ENCODE data around the gene U2AF2.

Gene U2AF2

GRCh38 chr19:55653651-55654322 lies 1.0 kb upstream of the U2AF2 start:
- Mint-ChIP-seq H3K9me3 (no peaks in the 10 kb centered on the region), H3K27ac (peak overlapping the region; percentile 94), H3K27me3 (ENCODE audit: low read depth) (no peaks in the 10 kb centered on the region), H3K4me1 (ENCODE audit: low read depth) (peaks cover 24% of the 10 kb centered on the region), H3K4me3 (peak overlapping the region; percentile 87), H3K36me3 (ENCODE audit: low read depth) (peaks cover 22% of the 10 kb centered on the region)

- Mint-ChIP-seq H3K27me3 (ENCODE audit: low read depth) (no peaks in the 10 kb centered on the region), H3K9me3 (no peaks in the 10 kb centered on the region), H3K4me3 (peak overlapping the region; percentile 87), H3K36me3 (ENCODE audit: low read depth) (peaks cover 23% of the 10 kb centered on the region), H3K4me1 (ENCODE audit: low read depth) (peaks cover 25% of the 10 kb centered on the region), H3K27ac (peak overlapping the region; percentile 94)
Measured at GRCh38 chr19:55654323-55654867, 440 bp upstream of the U2AF2 start.

- Mint-ChIP-seq H3K4me1 (ENCODE audit: low read depth) (peaks cover 24% of the 10 kb centered on the region), H3K36me3 (ENCODE audit: low read depth) (peaks cover 28% of the 10 kb centered on the region)
Measured at GRCh38 chr19:55655648-55656040, 809 bp downstream of the U2AF2 start.

GRCh38 chr19:55656552-55656951 lies 1.7 kb downstream of the U2AF2 start:
- Mint-ChIP-seq H3K9me3 (no peaks in the 10 kb centered on the region), H3K36me3 (ENCODE audit: low read depth) (peaks cover 27% of the 10 kb centered on the region), H3K27me3 (ENCODE audit: low read depth) (no peaks in the 10 kb centered on the region), H3K4me1 (ENCODE audit: low read depth) (peaks cover 22% of the 10 kb centered on the region), H3K27ac (peak overlapping the region; percentile 96), H3K4me3 (peak overlapping the region; percentile 95)

More at GRCh38 chr19:55655648-55656040, 809 bp downstream of the U2AF2 start:
- Mint-ChIP-seq H3K9me3 (no peaks in the 10 kb centered on the region), H3K4me3 (peak overlapping the region; percentile 95), H3K27ac (peak overlapping the region; percentile 96), H3K27me3 (ENCODE audit: low read depth) (no peaks in the 10 kb centered on the region)

GRCh38 chr19:55656988-55657747 lies 2.3 kb downstream of the U2AF2 start:
- no peaks in the 10 kb centered on the region for H3K27me3 Mint-ChIP-seq (ENCODE audit: low read depth)
- peaks cover 31% of the 10 kb centered on the region for H3K36me3 Mint-ChIP-seq (ENCODE audit: low read depth)
- H3K27ac Mint-ChIP-seq, result peak overlapping the region; percentile 57
- H3K9me3 Mint-ChIP-seq, result no peaks in the 10 kb centered on the region
- H3K4me3 Mint-ChIP-seq, result peak overlapping the region; percentile 95
- H3K4me1 Mint-ChIP-seq (ENCODE audit: low read depth), result peaks cover 25% of the 10 kb centered on the region

GRCh38 chr19:55658846-55659459 lies 4.1 kb downstream of the U2AF2 start:
- no peak overlapping the region for H3K4me3 Mint-ChIP-seq
- no peaks in the 10 kb centered on the region for H3K9me3 Mint-ChIP-seq
- no peaks in the 10 kb centered on the region for H3K27me3 Mint-ChIP-seq (ENCODE audit: low read depth)
- no peak overlapping the region for H3K27ac Mint-ChIP-seq
- peaks cover 46% of the 10 kb centered on the region for H3K36me3 Mint-ChIP-seq (ENCODE audit: low read depth)
- H3K4me1 Mint-ChIP-seq (ENCODE audit: low read depth), result peaks cover 32% of the 10 kb centered on the region

- H3K4me1 Mint-ChIP-seq (ENCODE audit: low read depth), result peaks cover 32% of the 10 kb centered on the region
- peak overlapping the region; percentile 28 for H3K27ac Mint-ChIP-seq
- H3K27me3 Mint-ChIP-seq (ENCODE audit: low read depth), result no peaks in the 10 kb centered on the region
- peaks cover 51% of the 10 kb centered on the region for H3K36me3 Mint-ChIP-seq (ENCODE audit: low read depth)
- no peaks in the 10 kb centered on the region for H3K9me3 Mint-ChIP-seq
- H3K4me3 Mint-ChIP-seq, result no peak overlapping the region
Measured at GRCh38 chr19:55659822-55660221, 5.0 kb downstream of the U2AF2 start.

- no peaks in the 10 kb centered on the region for H3K27me3 Mint-ChIP-seq (ENCODE audit: low read depth)
- H3K4me3 Mint-ChIP-seq, result no peak overlapping the region
- H3K9me3 Mint-ChIP-seq, result no peaks in the 10 kb centered on the region
- no peak overlapping the region for H3K27ac Mint-ChIP-seq
- H3K4me1 Mint-ChIP-seq (ENCODE audit: low read depth), result peaks cover 32% of the 10 kb centered on the region
- peaks cover 51% of the 10 kb centered on the region for H3K36me3 Mint-ChIP-seq (ENCODE audit: low read depth)
Measured at GRCh38 chr19:55660404-55660803, 5.6 kb downstream of the U2AF2 start.

- Mint-ChIP-seq H3K36me3 (ENCODE audit: low read depth) (peaks cover 49% of the 10 kb centered on the region), H3K27ac (no peak overlapping the region), H3K4me3 (no peak overlapping the region), H3K27me3 (ENCODE audit: low read depth) (no peaks in the 10 kb centered on the region), H3K4me1 (ENCODE audit: low read depth) (peaks cover 27% of the 10 kb centered on the region), H3K9me3 (no peaks in the 10 kb centered on the region)
Measured at GRCh38 chr19:55660991-55661390, 6.2 kb downstream of the U2AF2 start.

GRCh38 chr19:55661826-55662225 lies 7.0 kb downstream of the U2AF2 start:
- H3K9me3 Mint-ChIP-seq, result no peaks in the 10 kb centered on the region
- no peak overlapping the region for H3K4me3 Mint-ChIP-seq
- no peaks in the 10 kb centered on the region for H3K27me3 Mint-ChIP-seq (ENCODE audit: low read depth)
- peaks cover 26% of the 10 kb centered on the region for H3K4me1 Mint-ChIP-seq (ENCODE audit: low read depth)
- H3K36me3 Mint-ChIP-seq (ENCODE audit: low read depth), result peaks cover 45% of the 10 kb centered on the region
- H3K27ac Mint-ChIP-seq, result no peak overlapping the region

GRCh38 chr19:55663846-55664536 lies 9.2 kb downstream of the U2AF2 start:
- Mint-ChIP-seq H3K27me3 (ENCODE audit: low read depth) (no peaks in the 10 kb centered on the region), H3K36me3 (ENCODE audit: low read depth) (peaks cover 50% of the 10 kb centered on the region), H3K4me3 (no peak overlapping the region), H3K9me3 (no peaks in the 10 kb centered on the region), H3K27ac (no peak overlapping the region), H3K4me1 (ENCODE audit: low read depth) (peaks cover 14% of the 10 kb centered on the region)

GRCh38 chr19:55666343-55667005 lies 11.6 kb downstream of the U2AF2 start:
- peaks cover 18% of the 10 kb centered on the region for H3K4me1 Mint-ChIP-seq (ENCODE audit: low read depth)
- no peaks in the 10 kb centered on the region for H3K27me3 Mint-ChIP-seq (ENCODE audit: low read depth)
- H3K27ac Mint-ChIP-seq, result no peak overlapping the region
- H3K9me3 Mint-ChIP-seq, result no peaks in the 10 kb centered on the region
- H3K4me3 Mint-ChIP-seq, result no peak overlapping the region
- H3K36me3 Mint-ChIP-seq (ENCODE audit: low read depth), result peaks cover 58% of the 10 kb centered on the region

GRCh38 chr19:55667006-55667381 lies 12.2 kb downstream of the U2AF2 start:
- Mint-ChIP-seq H3K36me3 (ENCODE audit: low read depth) (peaks cover 54% of the 10 kb centered on the region), H3K4me1 (ENCODE audit: low read depth) (peaks cover 17% of the 10 kb centered on the region)

GRCh38 chr19:55667511-55667910 lies 12.7 kb downstream of the U2AF2 start:
- H3K27ac Mint-ChIP-seq, result no peak overlapping the region
- H3K4me1 Mint-ChIP-seq (ENCODE audit: low read depth), result peaks cover 16% of the 10 kb centered on the region
- peaks cover 55% of the 10 kb centered on the region for H3K36me3 Mint-ChIP-seq (ENCODE audit: low read depth)
- no peaks in the 10 kb centered on the region for H3K9me3 Mint-ChIP-seq
- H3K27me3 Mint-ChIP-seq (ENCODE audit: low read depth), result no peaks in the 10 kb centered on the region
- H3K4me3 Mint-ChIP-seq, result no peak overlapping the region

More at GRCh38 chr19:55667006-55667381, 12.2 kb downstream of the U2AF2 start:
- no peaks in the 10 kb centered on the region for H3K9me3 Mint-ChIP-seq
- no peaks in the 10 kb centered on the region for H3K27me3 Mint-ChIP-seq (ENCODE audit: low read depth)
- H3K27ac Mint-ChIP-seq, result no peak overlapping the region
- no peak overlapping the region for H3K4me3 Mint-ChIP-seq

All from T-helper 1 cell treated with Interleukin-12 subunit alpha and Interleukin-12 subunit beta and Interleukin-4 antibody, amounts not matched to agents 30 μg/mL and 1 μg/mL, for 36 hours (primary cell).